Uterus (tissue), 4 donors: ENCODE data around the gene RBM47. TPM values are rescaled to one million over a fixed set of nuclear protein-coding genes. Genes with fewer than 3 reads are reported as not detected.

Source experiments
- DNase-seq, 2 donors: peaks; one replicate each; pipeline ENCODE4 v3.0.0-alpha.2; 2019 to 2020
- H3K27ac ChIP-seq, 2 donors: fragments of 200-600 bp; sonication (generic); 1 replicate in 1 of 2; 2 replicates in 1 of 2; pipeline ENCODE4 v1.5.1; 2016 to 2018
- H3K27me3 ChIP-seq, 2 donors: fragments of 200-600 bp; sonication (generic); one replicate each; pipeline ENCODE4 v1.5.1; 2018 to 2019; ENCODE audit warnings: control low read depth in 1 of 2
- H3K36me3 ChIP-seq, 2 donors: fragments of 200-600 bp; sonication (generic); one replicate each; pipeline ENCODE4 v1.5.1; 2019; ENCODE audit warnings: control low read depth in 1 of 2
- H3K4me1 ChIP-seq, 2 donors: fragments of 200-600 bp; sonication (generic); one replicate each; pipeline ENCODE4 v1.5.1; 2018 to 2019; ENCODE audit warnings: control low read depth in 1 of 2
- H3K4me3 ChIP-seq, 2 donors: fragments of 200-600 bp; sonication (generic); 1 replicate in 1 of 2; 2 replicates in 1 of 2; pipeline ENCODE4 v1.5.1; 2018 to 2019; ENCODE audit warnings: mild to moderate bottlenecking in 1 of 2
- H3K9me3 ChIP-seq, 2 donors: fragments of 200-600 bp; sonication (generic); one replicate each; pipeline ENCODE4 v1.5.1; 2019; ENCODE audit warnings: control low read depth in 1 of 2
- CTCF ChIP-seq, 4 experiments: fragments of 200-600 bp in 2 of 4; fragments of 450-650 bp in 2 of 4; sonication (generic) in 2 of 4; IDR thresholded peaks; one replicate each; pipeline ENCODE4 v1.5.1; 2016 to 2019; ENCODE audit warnings: antibody characterized with exemption in 4 of 4, mild to moderate bottlenecking in 2 of 4, moderate library complexity in 1 of 4
- POLR2A ChIP-seq, 2 donors: fragments of 450-650 bp; IDR thresholded peaks; one replicate each; pipeline ENCODE4 v1.6.1; 2016; ENCODE audit warnings: antibody characterized with exemption in 2 of 2, mild to moderate bottlenecking in 1 of 2, moderate library complexity in 1 of 2
- intact Hi-C: fragments of 100-400 bp; cut with DNase I; formaldehyde crosslinking; loops from one replicate; pipeline ENCODE4 v1.15.1; 2023; ENCODE audit warnings: low total_unique reads
- total RNA-seq, 4 donors: library from RNA; depleted of rRNA in 3 of 4; stranded (reverse); fragments of >200 nt in 3 of 4; gene quantifications; one replicate each; pipeline versions ENCODE4 v1.1.0 to v1.2.4, GENCODE V29; 2014 to 2023
- donor health status: DM: yes; HTN: yes; CAD: no.

Gene RBM47
- total RNA-seq, 4 donors from 2014 or later = 3.8 to 22.3 (median 6.8) TPM

DNA sequence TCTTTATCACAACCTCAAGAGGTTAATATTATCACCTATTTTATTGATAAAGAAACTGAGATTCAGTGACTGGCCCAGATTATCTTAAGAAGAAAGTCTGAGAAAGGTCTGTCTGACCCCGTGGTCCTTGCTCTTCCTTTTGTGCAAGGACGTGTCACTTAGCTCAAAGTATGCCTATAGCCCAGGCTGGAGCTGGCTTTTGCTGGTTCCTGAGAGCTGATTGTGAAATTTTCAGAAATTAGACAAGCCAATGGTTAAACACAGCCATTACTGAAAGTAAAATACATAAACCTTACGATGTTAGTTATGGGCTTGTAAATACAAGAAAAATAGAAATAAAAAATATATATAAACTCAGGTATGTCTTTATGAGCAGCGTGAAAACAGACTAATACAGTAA lies 224.5 kb downstream of the RBM47 start:
- no peak for DNase-seq
- Histone ChIP-seq H3K9me3 (no peaks in the 10 kb centered on the region), H3K4me3 (no peak overlapping the region), H3K36me3 (no peaks in the 10 kb centered on the region), H3K27me3 (no peaks in the 10 kb centered on the region), H3K27ac (no peak overlapping the region), H3K4me1 (no peaks in the 10 kb centered on the region)
- intact Hi-C loops = no loop called here
- TF ChIP-seq POLR2A (IDR thresholded peaks at IDR 0.05) = no peak
- no peak for TF ChIP-seq CTCF (IDR thresholded peaks at IDR 0.05)

DNA sequence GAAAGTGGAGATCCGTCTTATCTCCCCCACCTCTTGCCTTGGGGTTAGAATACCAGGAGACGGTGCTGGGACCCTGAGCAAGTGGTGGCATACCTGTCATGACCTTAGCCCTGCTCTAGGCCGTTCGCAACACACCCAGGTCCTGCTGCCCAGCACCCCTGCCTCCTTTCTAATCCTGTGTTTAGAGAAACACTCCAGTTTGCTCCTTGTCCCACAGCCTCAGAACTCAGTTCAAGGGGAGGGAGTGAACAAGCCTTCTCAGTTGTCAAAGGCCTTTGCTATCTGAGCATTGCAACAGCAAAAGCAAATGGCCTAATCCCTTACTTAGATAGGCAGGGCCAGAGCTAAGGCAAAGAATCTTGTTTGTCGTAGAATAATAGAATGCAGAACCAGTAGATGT lies 226.6 kb downstream of the RBM47 start:
- Histone ChIP-seq H3K36me3 (no peaks in the 10 kb centered on the region), H3K27me3 (no peaks in the 10 kb centered on the region), H3K4me1 (no peaks in the 10 kb centered on the region), H3K4me3 (no peak overlapping the region), H3K9me3 (no peaks in the 10 kb centered on the region), H3K27ac (no peak overlapping the region)
- intact Hi-C loops = no loop called here
- TF ChIP-seq POLR2A (IDR thresholded peaks at IDR 0.05) (no peak), CTCF (IDR thresholded peaks at IDR 0.05) (no peak)
- no peak for DNase-seq

DNA sequence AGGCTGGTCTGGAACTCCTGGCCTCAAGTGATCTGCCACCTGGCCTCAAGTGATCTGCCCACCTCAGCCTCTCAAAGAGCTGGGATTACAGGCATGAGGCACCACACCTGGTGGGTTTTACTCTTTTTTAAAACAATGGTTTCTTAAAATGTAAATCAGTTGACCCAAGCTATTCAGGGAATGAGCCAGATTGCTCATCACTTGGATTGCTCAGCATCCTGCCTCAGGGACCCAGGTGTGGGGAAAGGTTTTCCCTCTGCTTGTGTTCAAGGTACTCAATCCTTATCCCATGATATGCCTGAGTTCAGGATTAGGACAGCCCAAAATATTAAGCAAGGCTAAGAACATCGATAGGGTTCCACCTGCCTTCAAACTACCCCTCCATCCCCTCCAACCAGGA lies 227.1 kb downstream of the RBM47 start:
- Histone ChIP-seq H3K27me3 (no peaks in the 10 kb centered on the region), H3K27ac (no peak overlapping the region), H3K36me3 (no peaks in the 10 kb centered on the region), H3K4me1 (no peaks in the 10 kb centered on the region), H3K4me3 (no peak overlapping the region), H3K9me3 (no peaks in the 10 kb centered on the region)
- DNase-seq = no peak
- intact Hi-C loops = no loop called here
- TF ChIP-seq CTCF (IDR thresholded peaks at IDR 0.05) = no peak
- TF ChIP-seq POLR2A (IDR thresholded peaks at IDR 0.05) = no peak

- H3K27me3 ChIP-seq = no peaks in the 10 kb centered on the region
- H3K36me3 ChIP-seq = no peaks in the 10 kb centered on the region
- H3K4me3 ChIP-seq = no peak overlapping the region
- intact Hi-C loops = no loop called here
- no peak overlapping the region for H3K27ac ChIP-seq
- TF ChIP-seq POLR2A (IDR thresholded peaks at IDR 0.05) (no peak), CTCF (IDR thresholded peaks at IDR 0.05) (no peak)
- no peaks in the 10 kb centered on the region for H3K9me3 ChIP-seq
- H3K4me1 ChIP-seq = no peaks in the 10 kb centered on the region
- no peak for DNase-seq
Observed at GRCh38 chr4:40401631-40402030, 228.0 kb downstream of the RBM47 start.

GRCh38 chr4:40401096-40401495 lies 228.6 kb downstream of the RBM47 start:
- TF ChIP-seq CTCF (IDR thresholded peaks at IDR 0.05) = no peak
- no peak for TF ChIP-seq POLR2A (IDR thresholded peaks at IDR 0.05)
- no peaks in the 10 kb centered on the region for H3K9me3 ChIP-seq

More at GRCh38 chr4:40401096-40401495, 228.6 kb downstream of the RBM47 start:
- Histone ChIP-seq H3K27me3 (no peaks in the 10 kb centered on the region), H3K36me3 (no peaks in the 10 kb centered on the region), H3K4me3 (no peak overlapping the region), H3K27ac (no peak overlapping the region), H3K4me1 (no peaks in the 10 kb centered on the region)
- no peak for DNase-seq
- intact Hi-C loops = no loop called here
